ENCODE data around the gene WNT3.
A peak's percentile ranks its signal among the peaks of the same experiment; 100 is the strongest.

WNT3 gene

GRCh38 chr17:46783031-46783593, 35.4 kb downstream of the WNT3 start:
- TF ChIP-seq CTCF (IDR thresholded peaks at IDR 0.05; ENCODE audit: insufficient read depth, low read length, missing control alignments) = no peak
- POLR2A ChIA-PET = no interaction called here
- no peak overlapping the region for H3K4me3 ChIP-seq (ENCODE audit: low read depth, low read length)
- no peak for DNase-seq (ENCODE audit: low read depth, low spot score)
- CTCF ChIA-PET = interaction anchor here (1.2 to 1.3 kb wide), 2 partner anchors 9 to 159 kb away, joined by 3 to 5 read pairs; no protein-coding TSS in a partner anchor

- ChIA-PET POLR2A (no interaction called here), CTCF (interaction anchor here (1.3 kb wide), 1 partner anchor 160 kb away, joined by 5 read pairs; no protein-coding TSS in a partner anchor)
- TF ChIP-seq CTCF (IDR thresholded peaks at IDR 0.05; ENCODE audit: insufficient read depth, low read length, missing control alignments) = peak; percentile 66
- no peak overlapping the region for H3K4me3 ChIP-seq (ENCODE audit: low read depth, low read length)
- no peak for DNase-seq (ENCODE audit: low read depth, low spot score)
These were observed 36.1 kb downstream of the WNT3 start for GRCh38 chr17:46782250-46782953.

- TF ChIP-seq CTCF (IDR thresholded peaks at IDR 0.05; ENCODE audit: insufficient read depth, low read length, missing control alignments) = no peak
- CTCF ChIA-PET = no interaction called here
- POLR2A ChIA-PET = no interaction called here
- no peak overlapping the region for H3K4me3 ChIP-seq (ENCODE audit: low read depth, low read length)
- DNase-seq (ENCODE audit: low read depth, low spot score) = no peak
These were observed 38.5 kb downstream of the WNT3 start for GRCh38 chr17:46780003-46780373.

- ChIA-PET POLR2A (no interaction called here), CTCF (interaction anchor here (1.0 kb wide), 1 partner anchor 64 kb away, joined by 3 read pairs; no protein-coding TSS in a partner anchor)
- DNase-seq (ENCODE audit: low read depth, low spot score) = no peak
- no peak for TF ChIP-seq CTCF (IDR thresholded peaks at IDR 0.05; ENCODE audit: insufficient read depth, low read length, missing control alignments)
- H3K4me3 ChIP-seq (ENCODE audit: low read depth, low read length) = no peak overlapping the region
These were observed 40.3 kb downstream of the WNT3 start for GRCh38 chr17:46777943-46778915.

GRCh38 chr17:46776298-46777005, 42.0 kb downstream of the WNT3 start:
- CTCF ChIA-PET = interaction anchor here (1.4 kb wide), 1 partner anchor 9 kb away, joined by 3 read pairs; no protein-coding TSS in a partner anchor
- TF ChIP-seq CTCF (IDR thresholded peaks at IDR 0.05; ENCODE audit: insufficient read depth, low read length, missing control alignments) = no peak
- POLR2A ChIA-PET = no interaction called here
- H3K4me3 ChIP-seq (ENCODE audit: low read depth, low read length) = no peak overlapping the region
- no peak for DNase-seq (ENCODE audit: low read depth, low spot score)
